LNCAP (cell line): ENCODE measurements around the gene SSR1.

Experiments
- TF ChIP-seq, protein P1 (sequence below): fragments of 450-650 bp; IDR thresholded peaks from 2 replicates; pipeline ENCODE4 v1.5.1; 2017; ENCODE audit warnings: mild to moderate bottlenecking

SSR1 gene

DNA sequence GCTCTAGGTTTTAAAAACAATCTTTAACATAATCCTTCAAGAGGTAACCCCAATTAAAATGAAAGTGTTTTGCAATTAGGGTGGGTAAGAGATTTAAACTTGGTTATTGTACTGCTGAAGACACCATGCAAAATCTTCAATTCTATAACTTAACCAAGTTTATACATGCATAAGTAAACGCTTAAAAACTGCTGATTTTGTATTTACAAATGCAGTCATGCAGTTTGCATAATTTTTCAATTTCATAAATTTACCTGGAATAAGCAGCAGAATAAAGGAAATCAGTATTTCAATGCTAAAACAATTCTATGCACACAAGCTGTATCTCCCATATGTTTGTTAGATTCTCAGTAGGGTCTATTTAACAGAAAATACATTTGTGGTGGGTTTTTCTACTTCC lies 22.9 kb downstream of the SSR1 start:
- TF ChIP-seq, protein P1, sequence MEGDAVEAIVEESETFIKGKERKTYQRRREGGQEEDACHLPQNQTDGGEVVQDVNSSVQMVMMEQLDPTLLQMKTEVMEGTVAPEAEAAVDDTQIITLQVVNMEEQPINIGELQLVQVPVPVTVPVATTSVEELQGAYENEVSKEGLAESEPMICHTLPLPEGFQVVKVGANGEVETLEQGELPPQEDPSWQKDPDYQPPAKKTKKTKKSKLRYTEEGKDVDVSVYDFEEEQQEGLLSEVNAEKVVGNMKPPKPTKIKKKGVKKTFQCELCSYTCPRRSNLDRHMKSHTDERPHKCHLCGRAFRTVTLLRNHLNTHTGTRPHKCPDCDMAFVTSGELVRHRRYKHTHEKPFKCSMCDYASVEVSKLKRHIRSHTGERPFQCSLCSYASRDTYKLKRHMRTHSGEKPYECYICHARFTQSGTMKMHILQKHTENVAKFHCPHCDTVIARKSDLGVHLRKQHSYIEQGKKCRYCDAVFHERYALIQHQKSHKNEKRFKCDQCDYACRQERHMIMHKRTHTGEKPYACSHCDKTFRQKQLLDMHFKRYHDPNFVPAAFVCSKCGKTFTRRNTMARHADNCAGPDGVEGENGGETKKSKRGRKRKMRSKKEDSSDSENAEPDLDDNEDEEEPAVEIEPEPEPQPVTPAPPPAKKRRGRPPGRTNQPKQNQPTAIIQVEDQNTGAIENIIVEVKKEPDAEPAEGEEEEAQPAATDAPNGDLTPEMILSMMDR, result no peak

DNA sequence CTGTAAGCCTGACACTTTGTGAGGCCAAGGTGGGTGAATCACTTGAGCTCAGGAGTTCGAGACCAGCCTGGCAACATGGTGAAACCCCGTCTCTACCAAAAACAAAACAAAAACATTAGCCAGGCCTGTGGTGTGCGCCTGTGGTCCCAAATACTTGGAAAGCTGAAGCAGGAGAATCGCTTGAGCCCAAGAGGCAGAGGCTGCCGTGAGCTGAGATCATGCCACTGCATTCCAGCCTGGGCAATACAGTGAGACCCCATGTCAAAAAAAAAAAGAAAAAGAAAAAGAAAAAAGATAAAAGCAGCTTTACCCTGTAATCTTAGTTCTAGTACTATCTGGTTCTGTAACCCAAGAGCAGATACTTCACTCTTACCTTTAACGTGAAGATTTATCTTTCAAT lies 27.6 kb downstream of the SSR1 start:
- TF ChIP-seq, protein P1, result no peak

DNA sequence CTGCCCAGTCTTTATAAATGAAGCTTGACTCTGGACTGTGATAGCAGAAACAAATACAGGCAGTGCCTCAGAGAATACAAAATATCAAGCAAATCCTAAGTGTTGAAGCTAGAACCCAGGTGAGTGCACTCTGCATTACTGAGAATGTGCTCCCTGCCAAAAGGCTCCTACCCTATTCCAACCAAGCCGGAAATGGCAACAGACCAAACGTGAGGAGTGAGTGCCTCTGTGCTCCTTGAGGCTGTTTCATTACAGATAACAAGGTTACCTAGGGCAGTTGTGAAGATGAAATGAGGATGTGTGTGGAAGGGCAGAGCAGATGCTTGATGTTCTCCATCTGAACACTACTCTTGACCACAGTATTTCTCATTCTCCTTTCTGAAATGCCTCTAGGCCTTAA lies 29.3 kb downstream of the SSR1 start:
- TF ChIP-seq, protein P1, result no peak

DNA sequence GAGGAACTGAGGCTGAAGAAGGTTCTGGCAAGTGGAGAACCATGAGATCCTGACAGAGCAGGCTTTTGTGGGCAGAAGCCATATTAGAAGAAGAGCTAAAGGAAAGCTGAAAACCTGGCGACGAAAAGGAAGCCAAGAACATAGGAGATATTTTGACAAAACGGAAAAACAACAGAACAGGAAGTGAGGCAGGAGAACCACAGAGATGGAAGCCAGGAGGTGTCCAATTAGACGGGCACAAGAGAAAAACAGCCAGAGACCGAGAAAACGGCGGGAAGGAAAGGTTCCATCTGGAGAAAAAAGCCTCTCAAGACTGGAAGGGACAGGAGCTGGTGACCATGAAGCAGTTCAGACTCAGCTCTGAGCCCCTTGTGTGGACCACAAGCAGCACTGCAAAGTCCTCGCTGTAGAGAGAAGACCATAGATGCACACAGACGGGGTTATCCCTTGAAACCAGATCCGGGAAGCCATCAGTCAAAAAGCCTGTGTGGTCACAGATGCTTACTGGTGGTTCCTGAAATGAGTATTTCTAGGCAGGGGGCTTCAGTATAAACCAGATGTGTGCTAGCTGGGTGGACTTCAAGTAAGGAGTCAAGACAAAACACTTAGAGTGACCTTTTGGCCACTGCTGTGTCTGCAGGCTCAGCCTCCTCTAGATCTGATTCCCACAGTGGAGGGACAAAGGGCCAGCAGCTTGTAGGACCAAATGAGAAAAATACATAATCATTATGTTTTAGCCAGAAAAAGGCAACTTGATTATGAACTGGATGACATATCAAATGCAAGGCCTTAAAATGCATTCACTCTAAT lies 30.7 kb downstream of the SSR1 start:
- TF ChIP-seq, protein P1, result no peak

GRCh38 chr6:7276199-7276524 lies 36.8 kb downstream of the SSR1 start:
- TF ChIP-seq, protein P1, result no peak; the same call in 1 of the 2 replicates

GRCh38 chr6:7273709-7274108 lies 39.3 kb downstream of the SSR1 start:
- TF ChIP-seq, protein P1, result no peak

DNA sequence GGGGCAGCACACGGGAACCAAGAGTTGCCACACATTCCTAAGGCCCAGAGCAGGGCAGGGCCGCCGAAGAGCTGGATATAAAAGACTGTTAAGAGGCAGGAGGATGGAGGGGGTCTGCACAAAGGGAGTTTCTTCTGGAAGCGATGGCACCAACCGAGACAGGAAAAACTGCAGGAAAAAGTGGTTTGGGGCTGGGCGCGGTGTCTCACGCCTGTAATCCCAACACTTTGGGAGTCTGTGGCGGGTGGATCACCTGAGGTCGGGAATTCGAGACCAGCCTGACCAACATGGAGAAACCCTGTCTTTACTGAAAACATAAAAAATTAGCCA lies 41.8 kb downstream of the SSR1 start:
- TF ChIP-seq, protein P1, result no peak
